Calu3 (cell line): ENCODE measurements around the gene PLCD1. TPM values are rescaled to one million over a fixed set of nuclear protein-coding genes. Genes with fewer than 3 reads are reported as not detected.

Experiments
- BruUV-seq: library from RNA; stranded (reverse); fragments of 400-500 nt; replicated peaks from 2 replicates; lab custom pipeline; 2021; lab: Mats Ljungman, UMichigan
- CTCF ChIA-PET: fragments of 300-600 bp; sonication (Branson Sonifier 250); formaldehyde crosslinking; loops from one replicate; lab custom pipeline; 2022; ENCODE audit warnings: antibody characterized with exemption; lab: Charles Lee
- DNase-seq: peaks from one replicate; pipeline ENCODE4 v3.0.0; 2022
- H3K27ac Mint-ChIP-seq: one replicate; pipeline ENCODE4 v1.8.0; 2022; ENCODE audit warnings: mixed read lengths; ENCODE audit not compliant: unreplicated experiment
- H3K27me3 Mint-ChIP-seq: one replicate; pipeline ENCODE4 v1.8.0; 2022; ENCODE audit warnings: mixed read lengths; ENCODE audit not compliant: unreplicated experiment
- H3K36me3 Mint-ChIP-seq: one replicate; pipeline ENCODE4 v1.8.0; 2022; ENCODE audit warnings: mild to moderate bottlenecking, moderate library complexity, mixed read lengths; ENCODE audit not compliant: insufficient read depth, unreplicated experiment
- H3K4me1 Mint-ChIP-seq: one replicate; pipeline ENCODE4 v1.8.0; 2022; ENCODE audit warnings: mild to moderate bottlenecking, low read depth, mixed read lengths; ENCODE audit not compliant: unreplicated experiment
- H3K4me3 Mint-ChIP-seq: one replicate; pipeline ENCODE4 v1.8.0; 2022; ENCODE audit warnings: mild to moderate bottlenecking, low read depth, moderate library complexity, mixed read lengths; ENCODE audit not compliant: unreplicated experiment
- H3K9me3 Mint-ChIP-seq: one replicate; pipeline ENCODE4 v1.8.0; 2022; ENCODE audit warnings: low read depth, mixed read lengths; ENCODE audit not compliant: unreplicated experiment
- intact Hi-C: fragments of 100-400 bp; cut with micrococcal nuclease; formaldehyde crosslinking; loops from one replicate; pipeline ENCODE4 v1.10.0; 2022; ENCODE audit not compliant: unreplicated experiment
- microRNA-seq: library from miRNA; unstranded; fragments of <30 nt; microRNA quantifications from one replicate; pipeline ENCODE4 v1.2.0, GENCODE V29; 2022
- total RNA-seq: library from RNA; stranded (reverse); gene quantifications from 2 replicates; pipeline ENCODE4 v1.2.3, GENCODE V29; 2022
- TF ChIP-seq, protein P1 (sequence below): fragments of 200-600 bp; IDR thresholded peaks from one replicate; pipeline ENCODE4 v1.8.0; 2022; ENCODE audit warnings: antibody characterized with exemption; ENCODE audit not compliant: unreplicated experiment

PLCD1 gene
- total RNA-seq, 1 experiment from 2014 or later, result 9.8 TPM

DNA sequence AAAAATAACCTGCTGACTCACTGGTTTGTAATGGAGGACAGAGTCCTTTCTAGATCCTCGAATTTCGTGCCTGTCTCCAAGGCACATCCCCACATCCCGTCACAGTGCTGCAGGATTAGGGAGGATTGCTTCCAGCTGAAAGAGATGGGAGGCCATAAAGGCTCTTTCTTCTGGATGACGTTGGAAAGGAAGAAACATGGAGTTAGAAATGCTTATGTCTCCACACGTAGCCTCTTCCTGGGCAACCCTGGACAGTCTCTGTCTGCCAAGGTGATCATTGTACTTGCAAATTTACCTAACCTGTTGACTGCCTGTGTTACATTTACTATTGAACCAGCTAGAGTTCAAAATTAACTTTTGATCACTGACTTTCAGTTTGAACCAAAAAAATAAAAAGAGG, 66.4 kb downstream of the PLCD1 start:
- CTCF ChIA-PET, result interaction anchor here (0.6 to 3.1 kb wide), 3 partner anchors 11 to 76 kb away, joined by 3 to 19 read pairs (median 6); partner anchors contain the start of gene DLEC1
- intact Hi-C loops, result loop anchor here (2.0 kb wide), 1 partner anchor 16 kb away; no protein-coding TSS in a partner anchor
- H3K9me3 Mint-ChIP-seq, result no peaks in the 10 kb centered on the region
- peaks cover 21% of the 10 kb centered on the region for H3K36me3 Mint-ChIP-seq
- no peaks in the 10 kb centered on the region for H3K27me3 Mint-ChIP-seq
- TF ChIP-seq, protein P1, sequence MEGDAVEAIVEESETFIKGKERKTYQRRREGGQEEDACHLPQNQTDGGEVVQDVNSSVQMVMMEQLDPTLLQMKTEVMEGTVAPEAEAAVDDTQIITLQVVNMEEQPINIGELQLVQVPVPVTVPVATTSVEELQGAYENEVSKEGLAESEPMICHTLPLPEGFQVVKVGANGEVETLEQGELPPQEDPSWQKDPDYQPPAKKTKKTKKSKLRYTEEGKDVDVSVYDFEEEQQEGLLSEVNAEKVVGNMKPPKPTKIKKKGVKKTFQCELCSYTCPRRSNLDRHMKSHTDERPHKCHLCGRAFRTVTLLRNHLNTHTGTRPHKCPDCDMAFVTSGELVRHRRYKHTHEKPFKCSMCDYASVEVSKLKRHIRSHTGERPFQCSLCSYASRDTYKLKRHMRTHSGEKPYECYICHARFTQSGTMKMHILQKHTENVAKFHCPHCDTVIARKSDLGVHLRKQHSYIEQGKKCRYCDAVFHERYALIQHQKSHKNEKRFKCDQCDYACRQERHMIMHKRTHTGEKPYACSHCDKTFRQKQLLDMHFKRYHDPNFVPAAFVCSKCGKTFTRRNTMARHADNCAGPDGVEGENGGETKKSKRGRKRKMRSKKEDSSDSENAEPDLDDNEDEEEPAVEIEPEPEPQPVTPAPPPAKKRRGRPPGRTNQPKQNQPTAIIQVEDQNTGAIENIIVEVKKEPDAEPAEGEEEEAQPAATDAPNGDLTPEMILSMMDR, result no peak
- H3K4me1 Mint-ChIP-seq, result peaks cover 59% of the 10 kb centered on the region
- no peak for DNase-seq
- H3K27ac Mint-ChIP-seq, result peak overlapping the region; percentile 61
- BruUV-seq, result no TSS peak
- no peak overlapping the region for H3K4me3 Mint-ChIP-seq

DNA sequence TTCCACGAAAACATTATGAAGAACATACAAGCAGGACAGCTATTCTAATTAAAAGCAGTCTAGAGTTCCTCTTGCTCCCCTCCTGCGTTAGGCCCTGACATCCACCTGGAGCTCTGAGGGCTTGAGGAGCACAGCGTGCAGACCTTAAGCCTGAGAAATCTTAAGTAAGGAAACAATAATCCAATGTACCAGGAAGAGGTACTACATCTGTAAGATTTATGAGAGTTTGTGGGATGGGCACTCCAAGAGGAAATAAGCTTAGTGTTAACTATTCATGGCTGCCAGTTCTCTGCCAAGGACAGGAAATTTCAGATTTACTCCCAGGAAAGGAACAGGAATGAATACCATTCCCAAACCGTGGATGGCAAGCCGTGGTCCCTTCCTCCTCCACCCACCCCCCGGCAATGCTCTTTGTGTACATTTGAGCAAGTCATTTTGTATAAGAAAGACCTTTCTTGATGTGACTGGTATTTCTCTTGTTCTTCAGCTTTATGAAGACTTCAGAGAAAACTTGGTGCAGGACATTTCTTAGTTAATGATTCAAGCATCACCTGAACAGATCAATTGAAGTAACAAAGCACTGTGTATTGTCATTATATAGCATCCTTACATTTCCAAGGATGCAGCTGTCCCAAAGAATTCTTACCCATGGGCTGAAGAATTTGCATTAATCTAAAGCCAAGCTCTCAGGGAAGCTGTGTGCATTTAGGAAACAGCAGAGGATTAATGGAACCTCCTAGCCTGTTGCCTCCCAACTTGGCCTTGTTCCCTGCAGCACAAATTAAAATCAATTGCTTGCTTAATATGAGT, 67.6 kb downstream of the PLCD1 start:
- TF ChIP-seq, protein P1, result no peak
- Mint-ChIP-seq H3K27ac (peak overlapping the region; percentile 56), H3K27me3 (no peaks in the 10 kb centered on the region), H3K4me1 (peaks cover 55% of the 10 kb centered on the region), H3K9me3 (no peaks in the 10 kb centered on the region), H3K36me3 (peaks cover 24% of the 10 kb centered on the region), H3K4me3 (no peak overlapping the region)
- BruUV-seq, result no TSS peak
- DNase-seq, result no peak
- CTCF ChIA-PET, result interaction anchor here (0.7 to 2.0 kb wide), 4 partner anchors 13 to 52 kb away, joined by 3 to 6 read pairs (median 6); partner anchors contain the start of gene VILL
- intact Hi-C loops, result loop anchor here (2.0 kb wide), 1 partner anchor 15 kb away; no protein-coding TSS in a partner anchor

GRCh38 chr3:37957539-37957936, 71.9 kb downstream of the PLCD1 start:
- DNase-seq, result no peak
- Mint-ChIP-seq H3K9me3 (no peaks in the 10 kb centered on the region), H3K36me3 (peaks cover 6% of the 10 kb centered on the region), H3K27me3 (no peaks in the 10 kb centered on the region), H3K4me1 (peaks cover 17% of the 10 kb centered on the region), H3K27ac (no peak overlapping the region), H3K4me3 (no peak overlapping the region)
- TF ChIP-seq, protein P1, result no peak
- CTCF ChIA-PET, result interaction anchor here (0.5 kb wide), 1 partner anchor 79 kb away, joined by 6 read pairs; no protein-coding TSS in a partner anchor
- BruUV-seq, result no TSS peak
- intact Hi-C loops, result no loop called here

Small RNA genes lying within 50 kb of the gene (microRNA-seq; reads per million reads assigned to microRNA genes)
- gene MIR26A1, result 20.7 reads per million, percentile 45 among the genes with 10 or more reads in this experiment

Other genes starting within 250 kb of the PLCD1 start
- 55.2 and 81.9 TPM in 2 replicates for gene CTDSPL, start 167.8 kb downstream of the PLCD1 start, total RNA-seq
- 52.6 and 86.8 TPM in 2 replicates for gene VILL, start 38.9 kb downstream of the PLCD1 start, total RNA-seq
- gene DLEC1, start 9.6 kb upstream of the PLCD1 start, total RNA-seq, result 0.28 and 0.78 TPM in 2 replicates
- 64.5 and 71.1 TPM in 2 replicates for gene ACAA1, start 107.5 kb upstream of the PLCD1 start, total RNA-seq
- gene MYD88, start 109.0 kb upstream of the PLCD1 start, total RNA-seq, result 35.2 and 44.2 TPM in 2 replicates
- gene OXSR1, start 135.9 kb upstream of the PLCD1 start, total RNA-seq, result 49.5 and 50.4 TPM in 2 replicates
- 3.2 and 3.5 TPM in 2 replicates for gene SLC22A13, start 236.2 kb upstream of the PLCD1 start, total RNA-seq